ENCODE measurements around the gene PEX16. TPM values are rescaled to one million over a fixed set of nuclear protein-coding genes. Genes with fewer than 3 reads are reported as not detected.
A peak's percentile ranks its signal among the peaks of the same experiment; 100 is the strongest.

PEX16 gene
- polyA plus RNA-seq, 6 donors from 2014 or later: 47.4 to 64.4 (median 60.4) TPM

- peaks cover 12 to 13% of the 10 kb centered on the region in 2 donors for H3K36me3 Mint-ChIP-seq
- peaks cover 10 to 17% (median 16%) of the 10 kb centered on the region in 3 donors for H3K4me1 Mint-ChIP-seq
- ATAC-seq (ENCODE audit: low read depth in 2 of 2) (no peak), DNase-seq (no peak)
- peaks cover 0 to 3% (median 0%) of the 10 kb centered on the region in 3 donors for H3K27me3 Mint-ChIP-seq
- peaks cover 0 to 1% (median 0%) of the 10 kb centered on the region in 7 donors for H3K9me3 Mint-ChIP-seq
- H3K27ac Mint-ChIP-seq: peak overlapping the region in 2 of 6 donors; percentile 53 to 87
- peak overlapping the region; percentile 72 to 88 (median 82) for H3K4me3 Mint-ChIP-seq
Observed at GRCh38 chr11:45884596-45885185, 33.0 kb downstream of the PEX16 start.

GRCh38 chr11:45881708-45882368 is 35.8 kb downstream of the PEX16 start:
- H3K9me3 Mint-ChIP-seq: peaks cover 0 to 1% (median 0%) of the 10 kb centered on the region in 7 donors
- peak overlapping the region in 2 of 6 donors; percentile 61 to 79 for H3K27ac Mint-ChIP-seq
- peaks cover 23 to 34% of the 10 kb centered on the region in 2 donors for H3K36me3 Mint-ChIP-seq
- H3K4me3 Mint-ChIP-seq: peak overlapping the region in 1 of 8 donors; percentile 1
- no peak for ATAC-seq (ENCODE audit: low read depth in 2 of 2)
- peaks cover 10 to 16% (median 12%) of the 10 kb centered on the region in 3 donors for H3K4me1 Mint-ChIP-seq
- H3K27me3 Mint-ChIP-seq: no peaks in the 10 kb centered on the region
- no peak for DNase-seq

GRCh38 chr11:45880772-45881570 is 36.7 kb downstream of the PEX16 start:
- peak overlapping the region in 1 of 6 donors; percentile 61 for H3K27ac Mint-ChIP-seq
- ATAC-seq (ENCODE audit: low read depth in 2 of 2): no peak
- H3K9me3 Mint-ChIP-seq: peaks cover 0 to 1% (median 0%) of the 10 kb centered on the region in 7 donors
- H3K36me3 Mint-ChIP-seq: peaks cover 28 to 41% of the 10 kb centered on the region in 2 donors
- no peak overlapping the region for H3K4me3 Mint-ChIP-seq
- peaks cover 10 to 16% (median 12%) of the 10 kb centered on the region in 3 donors for H3K4me1 Mint-ChIP-seq
- no peak for DNase-seq
- H3K27me3 Mint-ChIP-seq: no peaks in the 10 kb centered on the region

GRCh38 chr11:45879803-45880686 is 37.6 kb downstream of the PEX16 start:
- peaks cover 33 to 44% of the 10 kb centered on the region in 2 donors for H3K36me3 Mint-ChIP-seq

GRCh38 chr11:45877845-45878244 is 39.8 kb downstream of the PEX16 start:
- DNase-seq: no peak
- H3K27me3 Mint-ChIP-seq: no peaks in the 10 kb centered on the region
- H3K36me3 Mint-ChIP-seq: peaks cover 42 to 52% of the 10 kb centered on the region in 2 donors
- no peak overlapping the region for H3K4me3 Mint-ChIP-seq
- ATAC-seq (ENCODE audit: low read depth in 2 of 2): no peak
- peaks cover 0 to 1% (median 0%) of the 10 kb centered on the region in 7 donors for H3K9me3 Mint-ChIP-seq
- no peak overlapping the region for H3K27ac Mint-ChIP-seq
- peaks cover 0 to 4% (median 4%) of the 10 kb centered on the region in 3 donors for H3K4me1 Mint-ChIP-seq

More at GRCh38 chr11:45879803-45880686, 37.6 kb downstream of the PEX16 start:
- no peak overlapping the region for H3K4me3 Mint-ChIP-seq
- H3K4me1 Mint-ChIP-seq: peaks cover 9 to 13% (median 10%) of the 10 kb centered on the region in 3 donors
- peaks cover 0 to 1% (median 0%) of the 10 kb centered on the region in 7 donors for H3K9me3 Mint-ChIP-seq
- H3K27me3 Mint-ChIP-seq: no peaks in the 10 kb centered on the region
- H3K27ac Mint-ChIP-seq: peak overlapping the region in 2 of 6 donors; percentile 4 to 8
- DNase-seq (no peak), ATAC-seq (ENCODE audit: low read depth in 2 of 2) (no peak)

GRCh38 chr11:45877221-45877620 is 40.5 kb downstream of the PEX16 start:
- H3K27me3 Mint-ChIP-seq: no peaks in the 10 kb centered on the region
- H3K36me3 Mint-ChIP-seq: peaks cover 42 to 52% of the 10 kb centered on the region in 2 donors
- DNase-seq (no peak), ATAC-seq (ENCODE audit: low read depth in 2 of 2) (no peak)
- H3K4me1 Mint-ChIP-seq: peaks cover 0 to 5% (median 4%) of the 10 kb centered on the region in 3 donors
- H3K27ac Mint-ChIP-seq: peak overlapping the region in 2 of 6 donors; percentile 70 to 85
- no peaks in the 10 kb centered on the region for H3K9me3 Mint-ChIP-seq
- H3K4me3 Mint-ChIP-seq: no peak overlapping the region

- Mint-ChIP-seq H3K36me3 (peaks cover 44 to 53% of the 10 kb centered on the region in 2 donors), H3K4me3 (no peak overlapping the region), H3K27ac (peak overlapping the region in 1 of 6 donors; percentile 85)
Observed at GRCh38 chr11:45876401-45876800, 41.3 kb downstream of the PEX16 start.

GRCh38 chr11:45872651-45873356 is 44.9 kb downstream of the PEX16 start:
- peak; percentile 76 to 86 for ATAC-seq (ENCODE audit: low read depth in 2 of 2)
- no peaks in the 10 kb centered on the region for H3K9me3 Mint-ChIP-seq
- peaks cover 43 to 47% of the 10 kb centered on the region in 2 donors for H3K36me3 Mint-ChIP-seq
- peak; percentile 44 for DNase-seq
- H3K4me1 Mint-ChIP-seq: peaks cover 0 to 10% (median 5%) of the 10 kb centered on the region in 3 donors
- H3K27ac Mint-ChIP-seq: no peak overlapping the region
- H3K4me3 Mint-ChIP-seq: no peak overlapping the region
- no peaks in the 10 kb centered on the region for H3K27me3 Mint-ChIP-seq

More at GRCh38 chr11:45876401-45876800, 41.3 kb downstream of the PEX16 start:
- Mint-ChIP-seq H3K4me1 (peaks cover 0 to 5% (median 4%) of the 10 kb centered on the region in 3 donors), H3K9me3 (no peaks in the 10 kb centered on the region), H3K27me3 (no peaks in the 10 kb centered on the region)
- DNase-seq: no peak
- no peak for ATAC-seq (ENCODE audit: low read depth in 2 of 2)

GRCh38 chr11:45871638-45872037 is 46.0 kb downstream of the PEX16 start:
- peak overlapping the region in 1 of 6 donors; percentile 51 for H3K27ac Mint-ChIP-seq

GRCh38 chr11:45870706-45871105 is 47.0 kb downstream of the PEX16 start:
- no peak overlapping the region for H3K4me3 Mint-ChIP-seq
- no peak for DNase-seq
- H3K9me3 Mint-ChIP-seq: no peaks in the 10 kb centered on the region
- H3K27ac Mint-ChIP-seq: no peak overlapping the region
- H3K27me3 Mint-ChIP-seq: no peaks in the 10 kb centered on the region
- ATAC-seq (ENCODE audit: low read depth in 2 of 2): no peak
- H3K36me3 Mint-ChIP-seq: peaks cover 43 to 59% of the 10 kb centered on the region in 2 donors
- peaks cover 3 to 11% (median 5%) of the 10 kb centered on the region in 3 donors for H3K4me1 Mint-ChIP-seq

More at GRCh38 chr11:45871638-45872037, 46.0 kb downstream of the PEX16 start:
- peaks cover 41 to 52% of the 10 kb centered on the region in 2 donors for H3K36me3 Mint-ChIP-seq
- no peak for DNase-seq
- H3K9me3 Mint-ChIP-seq: no peaks in the 10 kb centered on the region
- ATAC-seq (ENCODE audit: low read depth in 2 of 2): no peak
- no peaks in the 10 kb centered on the region for H3K27me3 Mint-ChIP-seq
- peaks cover 3 to 11% (median 5%) of the 10 kb centered on the region in 3 donors for H3K4me1 Mint-ChIP-seq
- H3K4me3 Mint-ChIP-seq: peak overlapping the region in 1 of 8 donors; percentile 41

- H3K27me3 Mint-ChIP-seq: no peaks in the 10 kb centered on the region
- peaks cover 38 to 57% of the 10 kb centered on the region in 2 donors for H3K36me3 Mint-ChIP-seq
- DNase-seq: no peak
Observed at GRCh38 chr11:45869551-45869950, 48.1 kb downstream of the PEX16 start.

GRCh38 chr11:45864041-45864440 is 53.6 kb downstream of the PEX16 start:
- no peaks in the 10 kb centered on the region for H3K27me3 Mint-ChIP-seq
- no peak overlapping the region for H3K27ac Mint-ChIP-seq
- H3K9me3 Mint-ChIP-seq: no peaks in the 10 kb centered on the region
- peaks cover 0 to 3% (median 3%) of the 10 kb centered on the region in 3 donors for H3K4me1 Mint-ChIP-seq
- ATAC-seq (ENCODE audit: low read depth in 2 of 2): no peak
- no peak overlapping the region for H3K4me3 Mint-ChIP-seq
- DNase-seq: no peak
- peaks cover 40 to 43% of the 10 kb centered on the region in 2 donors for H3K36me3 Mint-ChIP-seq

More at GRCh38 chr11:45869551-45869950, 48.1 kb downstream of the PEX16 start:
- no peak for ATAC-seq (ENCODE audit: low read depth in 2 of 2)
- Mint-ChIP-seq H3K27ac (no peak overlapping the region), H3K9me3 (no peaks in the 10 kb centered on the region), H3K4me3 (no peak overlapping the region), H3K4me1 (peaks cover 3 to 7% (median 5%) of the 10 kb centered on the region in 3 donors)
